ENCODE results near the gene FOLR1.

DNA sequence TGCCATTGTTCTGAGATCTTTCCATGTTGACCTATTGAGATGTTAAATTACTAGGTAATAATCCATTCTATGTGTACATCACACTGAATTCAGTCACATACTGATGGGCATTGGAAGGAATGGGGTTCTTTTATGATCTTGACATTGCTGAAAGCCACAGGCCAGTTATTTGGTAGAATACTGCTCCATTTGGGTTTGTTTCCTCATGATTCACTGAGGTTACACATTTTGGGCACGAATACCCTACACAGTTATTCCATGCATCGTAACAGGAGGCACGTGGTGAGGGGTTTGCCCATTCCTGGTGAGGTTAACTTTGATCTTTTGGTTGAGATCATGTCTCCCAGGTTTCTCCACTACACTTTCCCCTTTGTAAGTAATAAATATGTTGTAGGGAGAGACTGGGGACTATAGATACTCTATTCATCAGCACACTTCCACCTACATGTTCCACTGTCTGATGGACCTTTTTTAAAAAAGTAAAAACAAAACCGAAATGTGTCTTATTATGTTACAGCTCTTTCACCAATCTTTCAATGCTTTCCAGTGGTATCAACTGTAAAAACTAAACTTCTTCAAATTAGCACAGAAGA is 12.0 kb upstream of the FOLR1 start:
- TF ChIP-seq CTCF (conservative IDR thresholded peaks at IDR 0.05; ENCODE audit: low read depth, low read length) (no peak), POLR2A (IDR thresholded peaks at IDR 0.05; ENCODE audit: low read depth, low read length) (no peak), FOS (IDR thresholded peaks at IDR 0.05; ENCODE audit: low read depth, low read length) (no peak), BHLHE40 (IDR thresholded peaks at IDR 0.05; ENCODE audit: low read depth, low read length) (no peak)

Data from IMR-90 (cell line).